Activated T-cell treated with anti-CD3 and anti-CD28 coated beads, Interleukin-2, amount 50 U/mL, for 1 hour (primary cell): Measurements from ENCODE around the gene SPACA5B.
"Not testable (repeated sequence)": the region's sequence is repeated elsewhere in the genome, so short reads cannot be mapped to it uniquely, and the experiment has no call there.

Experiments
- DNase-seq: peaks from one replicate; pipeline ENCODE4 v3.0.0-alpha.2; 2020

The SPACA5B gene

DNA sequence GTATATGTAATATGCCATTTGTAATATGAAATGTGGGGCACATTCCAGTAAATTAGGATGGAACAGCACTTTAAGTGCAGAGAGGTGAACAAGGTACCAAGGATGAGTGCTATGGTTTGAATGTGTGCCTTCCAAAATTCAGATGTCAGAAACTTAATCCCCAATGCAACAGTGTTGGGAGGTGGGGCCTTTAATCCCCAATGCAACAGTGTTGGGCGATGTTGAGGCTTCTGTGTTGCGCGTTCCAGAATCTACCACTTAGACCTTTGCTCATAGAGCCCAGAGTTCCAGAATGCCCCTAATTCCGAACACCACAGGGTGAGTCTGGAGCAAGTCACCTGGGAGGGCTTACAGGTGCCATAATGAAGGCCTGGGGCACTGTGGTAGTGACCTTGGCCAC is at the start of gene SPACA5B:
Gene SPACA5B, plus strand, starts transcription at position 301 of the 400 bp plus-strand sequence. Its CDS starts 62 bp downstream, at position 363.
- DNase-seq: not testable (repeated sequence)

DNA sequence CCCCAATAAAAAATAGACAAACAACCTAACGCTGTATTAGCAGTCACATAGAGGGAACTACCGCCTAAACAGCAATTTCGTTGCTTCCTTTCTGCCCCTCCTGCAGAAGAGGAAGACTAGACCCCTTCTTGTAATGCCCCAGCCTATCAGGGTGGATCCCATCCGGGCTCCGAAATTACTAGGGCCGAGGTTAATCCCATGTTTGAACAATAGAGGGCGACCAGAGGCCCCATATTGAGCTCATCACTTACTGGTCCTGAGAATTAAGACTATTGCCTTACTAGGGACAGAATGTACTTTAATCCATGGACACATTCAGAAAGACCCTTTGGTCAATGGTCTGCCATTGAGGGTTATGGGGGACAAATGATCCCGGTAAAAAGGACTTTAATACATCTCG is 47.2 kb upstream of the SPACA5B start:
- DNase-seq: peak; percentile 31

DNA sequence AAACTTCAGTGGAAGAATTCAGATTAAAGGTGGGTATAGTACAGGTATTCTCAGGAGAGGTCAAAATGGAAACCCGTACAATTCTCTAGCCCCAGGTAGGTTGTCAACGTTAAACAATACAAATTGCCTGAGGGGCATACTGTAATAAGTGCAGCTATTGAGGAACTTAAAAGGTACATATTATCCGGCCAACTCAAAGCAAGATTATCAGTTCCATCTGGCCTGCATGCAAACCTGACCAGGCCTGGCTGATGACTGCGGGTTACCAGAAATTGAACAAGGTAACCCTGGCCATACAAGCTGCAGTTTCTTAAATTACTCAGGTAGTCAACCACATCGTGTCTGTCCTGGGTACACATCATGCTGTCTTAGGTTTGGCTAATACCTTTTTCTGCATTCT is 46.7 kb upstream of the SPACA5B start:
- DNase-seq: no peak

DNA sequence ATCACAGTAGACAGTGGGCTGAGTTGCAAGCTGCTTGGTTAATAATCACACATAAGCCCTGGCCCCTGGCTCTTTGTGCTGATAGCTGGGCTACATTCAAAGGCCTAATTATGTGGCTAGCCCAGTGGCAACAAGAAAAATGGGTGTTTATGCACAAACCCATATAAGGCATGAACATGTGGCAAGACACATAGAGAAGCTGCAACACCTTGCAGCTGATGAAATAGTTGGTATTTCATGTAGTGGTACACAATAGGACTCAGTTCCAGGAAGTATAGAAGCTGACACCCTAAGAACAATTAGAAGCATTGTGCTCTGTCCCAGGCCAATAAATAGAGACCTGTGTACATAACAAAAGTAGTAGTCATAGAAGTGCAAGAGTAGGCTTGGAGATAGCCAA is 44.3 kb upstream of the SPACA5B start:
- DNase-seq: no peak

DNA sequence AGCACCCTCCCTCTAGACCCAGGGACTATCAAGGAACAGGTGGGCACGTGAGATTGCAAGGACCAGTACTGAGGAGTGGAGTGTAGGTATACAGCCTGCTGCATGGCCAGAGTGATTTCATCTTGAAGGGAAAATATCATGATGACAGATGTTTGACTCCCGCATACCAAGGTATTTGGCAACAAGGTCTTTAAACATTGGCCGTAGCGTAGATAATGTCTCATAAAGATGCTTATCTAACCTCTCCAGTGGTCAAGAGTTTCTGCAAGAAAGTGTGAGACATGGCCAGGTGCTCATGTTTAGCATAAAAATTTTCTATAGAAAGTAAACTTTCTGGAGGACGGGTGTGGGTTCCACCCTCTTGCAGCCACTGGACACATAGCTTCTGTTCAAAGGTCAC is 40.3 kb upstream of the SPACA5B start:
- DNase-seq: no peak

DNA sequence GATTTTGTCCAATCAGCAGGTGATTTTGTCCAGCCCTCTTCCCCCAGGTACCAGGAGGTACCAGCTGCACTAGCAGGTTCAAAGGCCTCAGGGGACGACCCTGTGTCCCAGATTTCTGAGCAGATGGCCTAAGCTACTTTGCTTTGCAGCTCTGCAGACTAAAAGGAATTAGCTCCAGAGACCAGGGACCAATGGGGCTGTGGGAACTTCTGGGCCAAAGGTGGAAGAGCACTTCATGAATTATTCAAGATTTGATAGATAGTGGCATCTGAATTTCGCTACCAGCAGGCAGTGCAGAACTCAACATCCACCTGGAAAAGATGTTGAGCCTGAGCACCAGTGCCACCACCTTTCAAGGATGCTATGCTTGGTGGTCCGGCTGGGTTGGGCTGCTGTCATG is 37.9 kb upstream of the SPACA5B start:
- not testable (repeated sequence) for DNase-seq

DNA sequence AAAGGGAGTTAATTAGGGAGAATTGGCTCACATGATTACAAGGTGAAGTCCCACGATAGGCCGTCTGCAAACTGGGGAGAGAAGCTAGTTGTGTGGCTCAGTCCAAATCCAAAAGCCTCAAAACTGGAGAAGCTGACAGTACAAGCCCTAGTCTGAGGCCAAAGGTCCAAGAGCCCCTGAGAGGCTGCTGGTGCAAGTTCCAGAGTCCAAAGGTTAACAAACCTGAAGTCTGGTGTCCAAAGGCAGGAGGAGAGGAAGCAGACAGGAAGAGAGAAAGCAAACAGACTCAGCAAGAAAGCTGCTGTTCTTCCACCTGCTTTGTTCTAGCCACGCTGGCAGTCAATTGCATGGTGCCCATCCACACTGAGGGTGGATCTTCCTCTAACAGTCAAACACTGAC is 29.0 kb upstream of the SPACA5B start:
- DNase-seq: no peak

DNA sequence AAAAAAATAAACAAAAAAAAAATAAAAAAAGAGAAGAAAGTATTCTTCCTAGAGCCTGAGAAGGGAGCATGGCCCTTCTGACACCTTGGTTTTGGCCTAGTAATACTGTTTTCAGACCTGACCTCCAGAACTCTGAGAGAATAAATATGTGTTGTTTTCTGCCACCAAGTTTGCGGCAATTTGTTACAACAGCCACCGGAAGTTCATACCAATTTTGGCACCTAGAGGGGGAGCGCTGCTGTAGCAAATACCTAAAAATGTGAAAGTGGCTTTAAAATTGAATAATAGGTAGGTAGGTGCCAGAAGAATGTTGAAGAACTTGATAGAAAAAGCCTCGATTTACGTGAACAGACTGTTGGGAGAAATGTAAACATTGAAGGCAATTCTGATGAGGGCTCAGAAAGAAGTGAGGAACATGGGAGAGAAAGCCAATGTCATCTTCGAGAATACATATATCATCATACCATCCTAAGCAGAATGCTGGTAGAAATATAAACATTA is 27.5 kb upstream of the SPACA5B start:
- no peak for DNase-seq

DNA sequence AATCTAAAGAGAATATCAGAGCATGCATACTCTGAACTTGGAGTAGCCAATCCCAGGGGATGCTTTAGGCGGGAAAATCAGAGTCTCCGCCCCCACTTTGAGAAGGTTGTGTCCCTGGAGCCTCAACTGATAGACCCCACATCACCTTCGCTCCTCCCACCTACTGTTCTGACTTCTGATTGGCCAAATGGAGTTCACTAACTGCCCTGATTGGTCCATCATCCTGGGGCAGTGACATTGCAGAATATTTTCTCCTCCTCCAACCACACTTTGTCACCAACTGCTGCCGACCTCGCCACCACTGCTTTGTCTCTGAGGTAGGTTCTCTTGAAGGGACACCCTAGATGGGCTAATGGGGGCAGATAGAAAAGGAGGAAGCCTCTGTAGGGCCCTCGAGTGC is 22.7 kb upstream of the SPACA5B start:
- no peak for DNase-seq

DNA sequence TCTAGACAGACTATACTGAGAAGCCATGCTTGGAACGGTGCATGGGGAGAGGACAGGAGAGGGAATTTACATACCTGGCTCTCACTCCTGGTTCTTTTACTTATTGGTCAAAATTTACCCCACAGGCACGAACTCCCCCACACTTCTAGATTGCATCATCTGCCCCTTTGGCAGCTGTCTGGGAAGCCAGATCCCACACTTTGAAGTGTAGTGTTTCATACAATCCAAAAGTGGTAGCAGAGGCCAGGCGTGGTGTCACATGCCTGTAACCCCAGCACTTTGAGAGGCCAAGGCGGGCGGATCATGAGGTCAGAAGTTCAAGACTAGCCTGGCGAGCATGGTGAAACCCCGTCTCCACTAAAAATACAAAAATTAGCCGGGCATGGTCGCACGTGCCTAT is 5.1 kb upstream of the SPACA5B start:
- not testable (repeated sequence) for DNase-seq

DNA sequence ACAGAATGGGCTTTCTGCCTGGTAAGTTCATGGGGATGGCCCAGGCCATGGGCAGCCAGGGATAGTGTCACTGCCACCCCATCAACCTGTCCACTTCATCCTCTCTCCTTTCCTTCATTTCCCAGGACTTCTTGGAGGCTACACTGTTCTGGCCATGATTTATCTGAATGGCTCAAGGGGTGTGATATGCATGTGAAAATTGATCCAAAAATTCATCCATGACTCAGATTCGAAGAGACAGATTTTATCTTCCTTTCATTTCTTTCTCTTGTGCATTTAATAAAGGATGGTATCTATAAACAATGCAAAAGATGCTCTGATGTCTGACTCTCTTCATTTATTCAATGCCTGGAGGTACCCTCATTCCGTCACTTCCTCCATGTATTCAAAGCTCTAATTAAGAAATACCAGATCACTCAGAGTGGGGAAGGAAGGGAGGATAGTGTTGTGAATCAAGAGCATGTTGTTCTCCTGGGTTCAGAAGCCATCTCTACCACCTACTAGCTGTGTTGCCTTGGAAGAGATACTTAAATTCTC is 1.9 kb downstream of the SPACA5B start:
- DNase-seq: not testable (repeated sequence)

DNA sequence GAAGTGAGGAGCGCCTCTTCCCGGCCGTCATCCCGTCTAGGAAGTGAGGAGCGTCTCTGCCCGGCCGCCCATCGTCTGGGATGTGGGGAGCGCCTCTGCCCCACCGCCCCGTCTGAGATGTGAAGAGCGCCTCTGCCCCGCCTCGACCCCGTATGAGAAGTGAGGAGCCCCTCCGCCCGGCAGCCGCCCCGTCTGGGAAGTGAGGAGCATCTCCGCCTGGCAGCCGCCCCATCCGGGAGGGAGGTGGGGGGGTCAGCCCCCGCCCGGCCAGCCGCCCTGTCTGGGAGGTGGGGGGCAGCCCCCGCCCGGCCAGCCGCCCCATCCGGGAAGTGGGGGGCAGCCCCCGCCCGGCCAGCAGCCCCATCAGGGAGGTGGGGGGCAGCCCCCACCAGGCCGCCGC is 8.7 kb downstream of the SPACA5B start:
- not testable (repeated sequence) for DNase-seq

DNA sequence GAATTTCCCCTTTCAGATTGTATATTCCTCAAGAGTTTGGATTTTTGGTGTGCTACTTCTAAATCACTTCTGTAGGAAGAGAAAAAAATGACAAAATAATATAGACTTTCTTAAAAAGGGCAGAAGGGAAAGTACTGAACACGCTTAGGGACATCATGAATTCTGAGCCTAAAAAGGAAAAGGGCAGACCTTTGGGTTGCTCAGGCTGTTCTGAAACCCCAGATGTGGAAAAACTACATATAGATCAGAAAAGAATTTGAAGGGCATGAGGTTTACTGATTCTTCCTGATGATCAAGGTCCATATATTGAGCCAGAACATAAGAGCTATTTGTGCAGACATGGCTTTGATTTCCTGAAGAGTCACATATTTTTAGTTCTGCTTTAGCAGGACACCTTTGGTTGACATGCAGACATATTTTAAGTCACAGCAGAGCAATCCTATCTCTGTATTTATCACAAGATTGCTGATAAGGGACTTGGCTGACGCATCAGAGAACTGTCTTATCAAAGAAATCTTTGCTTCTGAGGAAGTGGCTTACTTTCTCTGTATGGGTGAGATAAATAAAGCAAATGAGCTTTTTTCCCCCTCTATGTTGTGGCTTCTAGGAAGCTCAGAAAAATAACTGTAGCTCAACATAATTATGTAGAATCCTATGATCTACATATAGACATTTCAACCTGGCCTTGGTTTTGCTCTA is 11.5 kb downstream of the SPACA5B start:
- not testable (repeated sequence) for DNase-seq

DNA sequence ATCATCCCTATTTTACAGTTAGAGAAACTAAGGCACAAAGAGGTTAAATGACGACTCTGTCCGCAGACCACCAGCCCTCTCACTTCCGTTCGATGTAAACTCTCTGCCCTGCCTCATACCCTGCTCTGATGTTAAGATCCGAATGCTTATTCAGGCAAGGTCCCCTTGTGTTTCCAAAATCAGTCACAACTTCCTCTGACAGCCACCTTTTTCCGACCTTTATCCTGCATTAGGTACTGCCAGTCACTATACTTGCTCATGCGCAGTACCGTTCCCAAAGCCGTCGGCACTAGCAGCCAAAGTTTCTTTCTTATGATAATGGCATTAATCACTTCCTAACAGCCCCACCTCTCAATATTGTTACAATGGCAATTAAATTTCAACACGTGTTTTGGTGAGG is 12.3 kb downstream of the SPACA5B start:
- not testable (repeated sequence) for DNase-seq

DNA sequence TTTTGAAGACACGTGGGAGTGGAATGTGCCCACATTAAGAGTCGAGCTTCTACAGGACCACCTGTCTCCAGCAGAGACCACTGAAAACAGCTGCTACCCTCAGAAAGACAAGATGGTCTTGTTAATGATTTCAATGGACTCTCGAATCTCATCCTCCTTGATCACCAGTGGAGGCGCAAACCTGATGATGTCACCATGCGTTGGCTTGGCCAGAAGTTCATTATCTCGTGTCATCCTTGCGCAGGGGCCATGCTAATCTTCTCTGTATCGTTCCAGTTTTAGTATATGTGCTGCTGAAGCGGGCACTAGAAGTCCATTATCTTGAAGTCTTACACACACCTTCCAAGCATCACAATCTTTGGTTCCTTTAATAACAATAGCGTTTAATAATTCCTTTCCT is 23.3 kb downstream of the SPACA5B start:
- no peak for DNase-seq

DNA sequence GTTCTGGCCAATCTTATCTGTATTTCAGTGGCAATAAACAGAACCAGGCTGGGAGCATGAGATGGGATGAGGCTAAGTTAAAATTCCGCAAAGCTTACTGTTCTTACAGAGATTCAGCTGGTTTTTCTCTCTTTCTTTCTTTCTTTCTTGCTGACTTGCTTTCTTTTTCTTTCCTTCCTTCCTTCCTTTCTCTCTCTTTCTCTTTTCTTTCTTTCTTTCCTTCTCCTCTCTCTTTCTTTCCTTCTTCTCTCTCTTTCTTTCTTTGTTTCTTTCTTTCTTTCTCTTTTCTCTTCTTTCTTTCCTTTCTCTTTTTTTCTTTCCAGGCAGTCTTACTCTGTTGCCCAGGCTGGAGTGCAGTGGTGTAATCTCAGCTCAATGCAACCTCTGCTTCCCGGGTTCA is 24.4 kb downstream of the SPACA5B start:
- DNase-seq: no peak

DNA sequence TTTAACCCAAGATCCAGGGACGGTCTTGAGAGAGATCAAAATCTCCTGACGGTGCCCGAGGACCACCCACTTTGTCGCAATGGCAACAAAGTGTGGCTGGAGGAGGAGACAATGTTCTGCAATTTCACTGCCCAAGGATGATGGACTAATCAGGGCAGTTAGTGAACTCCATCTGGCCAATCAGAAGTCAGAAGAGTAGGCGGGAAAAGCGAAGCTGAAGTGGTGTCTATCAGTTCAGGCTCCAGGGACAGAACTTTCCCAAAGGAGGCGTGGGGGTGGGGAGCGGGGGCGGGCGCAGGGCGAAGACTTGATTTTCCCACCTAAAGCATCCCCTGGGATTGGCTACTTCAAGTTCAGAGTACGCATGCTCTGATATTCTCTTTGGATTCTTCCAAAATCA is 25.6 kb downstream of the SPACA5B start:
- DNase-seq: no peak

DNA sequence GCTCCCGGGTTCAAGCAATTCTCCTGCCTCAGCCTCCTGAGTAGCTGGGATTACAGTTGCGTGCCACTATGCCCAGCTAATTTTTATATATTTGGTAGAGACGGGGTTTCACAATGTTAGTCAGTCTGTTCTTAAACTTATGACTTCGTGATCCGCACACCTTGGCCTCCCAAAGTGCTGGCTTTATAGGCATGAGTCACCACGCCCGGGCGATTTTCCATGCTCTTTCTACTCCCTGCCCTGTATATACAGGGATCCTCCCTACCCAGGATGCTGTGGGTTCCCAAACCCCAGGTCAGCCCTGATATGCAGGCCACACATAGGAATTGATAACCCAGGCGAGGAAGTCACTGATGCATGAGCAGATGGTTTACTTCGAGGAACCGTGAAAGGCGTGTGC is 34.8 kb downstream of the SPACA5B start:
- DNase-seq: no peak

DNA sequence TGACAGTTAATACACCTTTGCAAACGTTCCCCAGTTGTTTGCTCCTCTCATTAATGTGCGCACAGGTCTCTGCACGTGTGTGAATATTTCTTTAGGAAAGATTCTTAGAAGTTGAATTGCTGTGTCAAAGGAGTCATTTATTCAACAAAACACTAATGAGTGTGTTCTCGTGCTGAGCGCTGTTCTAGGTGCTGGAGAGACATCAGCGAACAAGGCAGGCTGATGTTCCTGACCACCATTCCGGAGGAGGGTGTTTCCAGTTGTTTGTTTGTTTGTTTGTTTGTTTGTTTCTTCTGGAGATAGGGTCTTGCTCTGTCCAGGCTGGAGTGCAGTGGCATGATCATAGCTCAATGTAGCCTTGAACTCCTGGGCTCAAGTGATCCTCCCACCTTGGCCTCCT is 35.9 kb downstream of the SPACA5B start:
- not testable (repeated sequence) for DNase-seq

DNA sequence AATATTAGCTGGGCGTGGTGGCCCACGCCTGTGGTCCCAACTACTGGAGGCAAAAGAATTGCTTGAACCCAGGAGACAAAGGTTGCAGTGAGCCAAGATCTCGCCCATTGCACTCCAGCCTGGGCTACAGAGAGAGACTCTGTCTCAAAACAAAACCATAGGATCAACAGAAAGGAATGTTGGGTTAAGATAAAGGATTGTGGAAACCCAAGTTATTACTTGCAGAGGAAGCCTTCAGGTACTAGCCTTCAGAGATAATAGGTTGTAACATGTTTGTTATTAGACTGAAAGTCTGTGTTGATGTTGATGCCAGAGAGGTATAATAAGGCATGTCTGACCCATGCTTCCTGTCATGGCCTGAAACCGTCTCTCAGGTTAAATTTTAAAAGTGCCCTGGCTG is 49.3 kb downstream of the SPACA5B start:
- no peak for DNase-seq

DNA sequence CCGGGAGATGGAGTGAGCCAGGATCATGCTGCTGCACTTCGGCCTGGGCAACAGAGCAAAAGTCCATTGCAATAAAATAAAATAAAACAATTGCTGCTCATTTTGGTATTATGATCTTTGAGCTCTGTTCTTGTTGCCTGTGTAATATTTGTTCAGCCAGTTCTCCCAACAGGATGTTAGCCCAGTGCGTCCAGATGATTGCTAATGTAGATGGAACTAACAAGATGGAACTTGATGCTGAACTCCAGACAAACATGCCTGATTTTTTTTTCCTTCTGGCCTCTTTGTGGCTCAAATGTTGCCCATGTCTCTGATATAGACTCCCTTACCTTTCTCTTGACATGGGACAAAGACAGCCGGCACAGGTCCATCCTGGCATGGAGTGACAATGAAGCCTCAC is 50.4 kb downstream of the SPACA5B start:
- no peak for DNase-seq

DNA sequence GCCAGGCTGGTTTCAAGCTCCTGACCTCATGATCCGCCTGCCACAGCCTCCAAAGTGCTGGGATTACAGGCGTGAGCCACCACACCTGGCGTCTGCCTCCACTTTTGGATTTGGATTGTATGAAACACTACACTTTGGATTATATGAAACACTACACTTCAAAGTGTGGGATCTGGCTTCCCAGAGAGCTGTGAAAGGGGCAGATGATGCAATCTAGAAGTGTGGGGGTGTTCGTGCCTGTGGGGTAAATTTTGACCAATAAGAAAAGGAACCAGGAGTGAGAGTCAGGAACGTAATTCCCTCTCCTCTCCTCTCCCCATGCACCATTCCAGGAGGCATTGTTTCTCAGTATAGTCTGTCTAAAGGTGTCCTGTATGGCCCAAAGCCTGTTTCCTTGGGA is 51.5 kb downstream of the SPACA5B start:
- DNase-seq: not testable (repeated sequence)
